ENCODE data around the gene RAB40B.

RAB40B gene

GRCh38 chr17:82692268-82692667 is 6.2 kb downstream of the RAB40B start:
- TF ChIP-seq, protein P1, sequence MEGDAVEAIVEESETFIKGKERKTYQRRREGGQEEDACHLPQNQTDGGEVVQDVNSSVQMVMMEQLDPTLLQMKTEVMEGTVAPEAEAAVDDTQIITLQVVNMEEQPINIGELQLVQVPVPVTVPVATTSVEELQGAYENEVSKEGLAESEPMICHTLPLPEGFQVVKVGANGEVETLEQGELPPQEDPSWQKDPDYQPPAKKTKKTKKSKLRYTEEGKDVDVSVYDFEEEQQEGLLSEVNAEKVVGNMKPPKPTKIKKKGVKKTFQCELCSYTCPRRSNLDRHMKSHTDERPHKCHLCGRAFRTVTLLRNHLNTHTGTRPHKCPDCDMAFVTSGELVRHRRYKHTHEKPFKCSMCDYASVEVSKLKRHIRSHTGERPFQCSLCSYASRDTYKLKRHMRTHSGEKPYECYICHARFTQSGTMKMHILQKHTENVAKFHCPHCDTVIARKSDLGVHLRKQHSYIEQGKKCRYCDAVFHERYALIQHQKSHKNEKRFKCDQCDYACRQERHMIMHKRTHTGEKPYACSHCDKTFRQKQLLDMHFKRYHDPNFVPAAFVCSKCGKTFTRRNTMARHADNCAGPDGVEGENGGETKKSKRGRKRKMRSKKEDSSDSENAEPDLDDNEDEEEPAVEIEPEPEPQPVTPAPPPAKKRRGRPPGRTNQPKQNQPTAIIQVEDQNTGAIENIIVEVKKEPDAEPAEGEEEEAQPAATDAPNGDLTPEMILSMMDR (IDR thresholded peaks at IDR 0.05; ENCODE audit: poor library complexity, severe bottlenecking) = no peak
- Histone ChIP-seq H3K27me3 (ENCODE audit: insufficient read depth, poor library complexity, severe bottlenecking) (no peaks in the 10 kb centered on the region), H3K4me3 (ENCODE audit: severe bottlenecking) (no peak overlapping the region), H3K4me1 (ENCODE audit: insufficient read depth, poor library complexity, severe bottlenecking) (no peaks in the 10 kb centered on the region), H3K9me3 (ENCODE audit: severe bottlenecking) (no peaks in the 10 kb centered on the region), H3K27ac (ENCODE audit: poor library complexity, severe bottlenecking) (no peak overlapping the region), H3K36me3 (ENCODE audit: low read depth) (no peaks in the 10 kb centered on the region)
- ATAC-seq (ENCODE audit: low read depth) = no peak
- DNase-seq (ENCODE audit: low spot score) = no peak

- H3K27ac ChIP-seq (ENCODE audit: poor library complexity, severe bottlenecking) = no peak overlapping the region
Measured at GRCh38 chr17:82691714-82692113, 6.8 kb downstream of the RAB40B start.

GRCh38 chr17:82690786-82691489 is 7.6 kb downstream of the RAB40B start:
- Histone ChIP-seq H3K27ac (ENCODE audit: poor library complexity, severe bottlenecking) (no peak overlapping the region), H3K4me1 (ENCODE audit: insufficient read depth, poor library complexity, severe bottlenecking) (no peaks in the 10 kb centered on the region), H3K9me3 (ENCODE audit: severe bottlenecking) (no peaks in the 10 kb centered on the region), H3K4me3 (ENCODE audit: severe bottlenecking) (no peak overlapping the region), H3K27me3 (ENCODE audit: insufficient read depth, poor library complexity, severe bottlenecking) (no peaks in the 10 kb centered on the region), H3K36me3 (ENCODE audit: low read depth) (no peaks in the 10 kb centered on the region)
- ATAC-seq (ENCODE audit: low read depth) (no peak), DNase-seq (ENCODE audit: low spot score) (peak; percentile 35)
- TF ChIP-seq, protein P1 (IDR thresholded peaks at IDR 0.05; ENCODE audit: poor library complexity, severe bottlenecking) = no peak

More at GRCh38 chr17:82691714-82692113, 6.8 kb downstream of the RAB40B start:
- TF ChIP-seq, protein P1 (IDR thresholded peaks at IDR 0.05; ENCODE audit: poor library complexity, severe bottlenecking) = no peak
- no peak for ATAC-seq (ENCODE audit: low read depth)
- Histone ChIP-seq H3K36me3 (ENCODE audit: low read depth) (no peaks in the 10 kb centered on the region), H3K4me1 (ENCODE audit: insufficient read depth, poor library complexity, severe bottlenecking) (no peaks in the 10 kb centered on the region), H3K9me3 (ENCODE audit: severe bottlenecking) (no peaks in the 10 kb centered on the region), H3K4me3 (ENCODE audit: severe bottlenecking) (no peak overlapping the region), H3K27me3 (ENCODE audit: insufficient read depth, poor library complexity, severe bottlenecking) (no peaks in the 10 kb centered on the region)
- DNase-seq (ENCODE audit: low spot score) = no peak

GRCh38 chr17:82689077-82689476 is 9.4 kb downstream of the RAB40B start:
- DNase-seq (ENCODE audit: low spot score) = peak; percentile 50
- Histone ChIP-seq H3K27me3 (ENCODE audit: insufficient read depth, poor library complexity, severe bottlenecking) (no peaks in the 10 kb centered on the region), H3K36me3 (ENCODE audit: low read depth) (no peaks in the 10 kb centered on the region), H3K4me3 (ENCODE audit: severe bottlenecking) (no peak overlapping the region), H3K4me1 (ENCODE audit: insufficient read depth, poor library complexity, severe bottlenecking) (no peaks in the 10 kb centered on the region), H3K27ac (ENCODE audit: poor library complexity, severe bottlenecking) (no peak overlapping the region), H3K9me3 (ENCODE audit: severe bottlenecking) (no peaks in the 10 kb centered on the region)
- TF ChIP-seq, protein P1 (IDR thresholded peaks at IDR 0.05; ENCODE audit: poor library complexity, severe bottlenecking) = no peak
- ATAC-seq (ENCODE audit: low read depth) = 0 out of 3 replicates have a peak, but pooled peaks have one; percentile 10

GRCh38 chr17:82687871-82688270 is 10.6 kb downstream of the RAB40B start:
- no peak overlapping the region for H3K27ac ChIP-seq (ENCODE audit: poor library complexity, severe bottlenecking)
- ATAC-seq (ENCODE audit: low read depth) (no peak), DNase-seq (ENCODE audit: low spot score) (no peak)
- no peaks in the 10 kb centered on the region for H3K9me3 ChIP-seq (ENCODE audit: severe bottlenecking)
- no peak overlapping the region for H3K4me3 ChIP-seq (ENCODE audit: severe bottlenecking)
- no peaks in the 10 kb centered on the region for H3K27me3 ChIP-seq (ENCODE audit: insufficient read depth, poor library complexity, severe bottlenecking)
- TF ChIP-seq, protein P1 (IDR thresholded peaks at IDR 0.05; ENCODE audit: poor library complexity, severe bottlenecking) = no peak
- no peaks in the 10 kb centered on the region for H3K36me3 ChIP-seq (ENCODE audit: low read depth)
- H3K4me1 ChIP-seq (ENCODE audit: insufficient read depth, poor library complexity, severe bottlenecking) = no peaks in the 10 kb centered on the region

Data from RWPE2 (cell line).